Fibroblast of peridontal ligament (primary cell): Measurements from ENCODE around the gene JMJD4.

Source experiments
- DNase-seq: peaks from one replicate; pipeline ENCODE4 v3.0.0-alpha.2; 2010; ENCODE audit errors: extremely low read depth

The JMJD4 gene

GRCh38 chr1:227749916-227750710, 15.0 kb upstream of the JMJD4 start:
- DNase-seq = no peak

DNA sequence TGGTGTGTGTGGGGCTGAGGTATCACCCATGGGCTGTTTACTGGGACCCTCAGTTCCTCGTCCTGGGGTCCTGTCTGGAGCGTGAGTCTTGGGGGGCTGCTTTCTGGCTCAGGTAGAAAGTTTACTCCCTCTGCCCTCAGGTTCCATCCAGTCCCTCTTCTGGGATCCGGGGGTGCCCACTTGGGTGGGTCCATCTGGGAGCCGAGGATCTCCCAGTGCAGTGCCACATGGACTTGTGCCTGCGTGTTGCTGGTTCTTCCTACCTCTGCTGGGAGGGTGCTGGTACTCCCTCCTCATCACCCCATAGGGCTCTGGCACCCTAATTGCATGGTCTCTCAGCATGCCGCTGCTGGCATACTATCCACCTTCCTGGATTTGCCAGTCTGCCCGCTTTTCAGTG, 14.1 kb upstream of the JMJD4 start:
- no peak for DNase-seq

- DNase-seq = no peak
Measured at GRCh38 chr1:227748496-227749182, 13.5 kb upstream of the JMJD4 start.

DNA sequence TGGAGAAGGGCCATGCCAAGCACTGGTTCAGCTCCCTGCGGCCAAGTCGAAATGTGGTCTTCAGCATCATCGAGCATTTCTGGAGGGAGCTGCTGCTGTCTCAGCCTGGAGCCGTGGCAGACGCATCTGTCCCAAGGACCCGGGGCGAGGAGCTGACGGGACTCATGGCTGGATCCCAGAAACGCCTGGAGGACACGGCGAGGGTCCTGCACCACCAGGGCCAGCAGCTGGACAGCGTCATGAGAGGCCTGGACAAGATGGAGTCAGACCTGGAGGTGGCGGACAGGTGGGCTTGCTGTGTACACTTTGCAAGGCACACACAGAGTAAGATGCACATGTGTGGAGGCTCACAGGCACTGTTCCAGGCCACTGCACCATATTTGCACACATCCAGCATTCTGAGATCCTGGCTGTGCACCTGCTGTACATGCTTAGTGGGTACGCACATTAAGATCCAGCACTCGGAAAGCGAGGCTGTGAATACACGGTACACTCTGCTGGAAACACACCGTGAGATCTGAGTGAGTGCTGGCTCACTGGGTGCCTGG, 12.9 kb upstream of the JMJD4 start:
- no peak for DNase-seq

GRCh38 chr1:227747382-227747781, 12.3 kb upstream of the JMJD4 start:
- DNase-seq = no peak

DNA sequence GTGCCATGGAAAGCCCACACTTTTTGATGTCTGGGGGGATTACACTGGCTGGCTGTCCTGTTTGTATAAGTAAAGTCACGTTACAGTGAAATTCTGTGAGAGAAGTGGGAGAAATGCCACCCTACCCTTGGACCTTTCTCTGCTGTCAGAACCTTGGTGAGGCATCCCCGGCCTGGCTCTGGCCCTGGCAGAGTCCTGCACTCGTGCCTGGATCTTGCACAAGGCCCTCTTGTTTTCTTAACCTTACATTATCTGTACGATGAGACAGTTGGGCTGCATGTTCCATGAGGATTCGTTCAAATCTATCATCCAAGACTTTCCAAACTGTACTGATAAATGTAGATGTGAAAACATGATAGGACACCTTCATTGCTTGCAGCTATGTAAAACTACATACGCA, 11.6 kb upstream of the JMJD4 start:
- DNase-seq = no peak

- DNase-seq = no peak
Measured at GRCh38 chr1:227745568-227746265, 10.6 kb upstream of the JMJD4 start.

DNA sequence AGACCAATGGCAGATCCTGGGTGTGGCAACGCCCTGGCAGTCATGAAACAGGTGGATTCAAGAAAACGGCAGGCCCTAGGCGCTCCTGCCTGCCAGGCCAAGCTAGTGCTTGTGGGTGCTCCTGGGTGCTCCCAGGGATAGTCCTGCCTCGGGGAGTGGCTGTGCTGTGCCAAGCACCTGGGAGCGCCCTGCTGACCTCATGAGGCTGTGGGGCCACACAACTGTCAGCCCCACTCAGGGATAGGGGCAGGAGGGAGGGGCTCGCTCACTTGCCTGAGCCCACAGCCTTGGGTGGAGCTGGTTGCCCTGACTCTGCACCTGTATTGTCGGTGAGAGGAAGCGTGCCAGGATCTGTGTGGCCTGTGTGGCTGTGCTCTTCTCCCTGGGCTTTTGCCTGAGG, 9.6 kb upstream of the JMJD4 start:
- DNase-seq = no peak

GRCh38 chr1:227742738-227743715, 7.9 kb upstream of the JMJD4 start:
- no peak for DNase-seq

GRCh38 chr1:227741166-227741870, 6.2 kb upstream of the JMJD4 start:
- DNase-seq = no peak

- no peak for DNase-seq
Measured at GRCh38 chr1:227740401-227740960, 5.4 kb upstream of the JMJD4 start.

- no peak for DNase-seq
Measured at GRCh38 chr1:227739636-227740035, 4.5 kb upstream of the JMJD4 start.

DNA sequence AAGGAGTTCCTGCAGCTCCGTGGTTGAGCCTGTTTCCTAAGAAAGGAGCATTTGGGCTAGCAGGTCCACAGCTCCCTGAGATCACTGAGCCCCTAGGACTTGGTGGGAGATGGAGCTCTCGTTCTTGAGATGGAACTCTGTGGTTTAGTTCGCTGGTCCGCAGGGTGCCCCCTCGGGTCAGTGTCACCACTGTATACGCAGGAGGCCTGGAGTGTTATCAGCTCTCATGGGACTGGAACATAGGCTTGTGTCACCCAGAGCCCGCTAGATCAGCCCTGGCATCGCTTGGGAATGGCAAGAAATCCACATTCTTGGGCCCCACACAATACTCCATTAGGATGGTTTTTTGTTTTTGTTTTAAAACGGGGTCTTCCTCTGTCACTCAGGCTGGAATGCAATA, 3.7 kb upstream of the JMJD4 start:
- no peak for DNase-seq

DNA sequence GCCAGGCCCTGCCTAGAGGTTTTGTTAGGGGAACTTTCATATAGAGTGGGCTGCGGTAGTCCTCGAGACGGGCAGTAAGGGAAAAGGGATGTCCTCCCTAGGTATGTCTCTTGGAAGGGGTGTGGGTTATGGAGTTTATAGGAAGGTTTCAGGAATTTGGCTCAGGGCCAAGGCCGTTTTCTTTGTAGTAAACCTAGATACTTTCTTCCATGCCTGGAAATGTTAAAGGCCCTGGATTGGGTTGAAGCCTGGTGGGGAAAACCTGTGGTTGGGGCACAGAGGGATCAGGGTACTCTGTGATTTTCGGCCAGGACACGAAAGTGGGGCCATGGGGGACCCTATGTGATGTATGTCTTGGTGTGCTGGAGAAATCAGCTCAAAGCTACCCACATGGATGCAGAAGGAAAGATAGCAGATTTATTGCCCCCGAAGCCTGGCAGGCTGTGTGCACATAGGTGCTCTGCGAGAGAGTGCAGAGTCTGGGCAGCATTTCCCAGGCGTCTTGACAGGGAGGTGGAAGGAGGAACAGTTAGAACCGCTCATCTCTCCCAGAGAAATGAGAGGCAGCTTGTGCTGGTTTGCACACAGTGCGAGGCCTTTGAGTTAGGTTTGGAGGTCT, 1.8 kb upstream of the JMJD4 start:
- DNase-seq = no peak

DNA sequence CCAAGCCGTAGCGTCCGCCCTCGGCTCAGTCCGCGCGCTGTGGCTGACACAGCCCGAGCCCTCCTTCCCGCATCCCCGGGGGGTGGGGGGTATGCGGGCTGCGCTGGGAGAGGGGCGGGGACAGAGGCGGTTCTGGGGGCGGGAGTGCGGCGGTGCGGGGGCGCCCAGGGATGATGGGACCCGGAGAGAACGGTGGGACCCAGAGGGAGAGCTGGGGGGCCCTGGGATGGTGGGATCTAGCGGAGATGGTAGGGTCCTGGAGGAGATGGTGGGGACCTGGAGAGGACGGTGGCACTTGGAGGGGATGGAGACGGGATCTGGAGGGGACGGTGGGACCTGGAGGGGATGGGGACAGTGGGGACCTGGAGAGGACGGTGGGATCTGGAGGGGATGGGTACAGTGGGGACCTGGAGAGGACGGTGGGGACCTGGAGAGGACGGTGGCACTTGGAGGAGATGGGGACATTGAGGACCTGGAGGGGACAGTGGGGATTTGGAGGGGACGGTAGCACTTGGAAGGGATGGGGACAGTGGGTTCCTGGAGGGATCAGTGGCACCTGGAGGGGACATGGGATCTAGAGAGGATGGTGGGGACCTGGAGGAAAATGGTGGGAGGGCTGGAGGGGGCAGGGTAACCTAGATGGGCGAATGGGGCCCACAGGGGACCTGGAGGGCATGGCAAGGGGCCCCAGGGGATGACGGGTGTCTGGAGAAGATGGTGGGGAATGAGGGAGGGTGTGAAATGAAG, 610 bp upstream of the JMJD4 start:
- DNase-seq = no peak

- DNase-seq = no peak
Measured at GRCh38 chr1:227734546-227734855, 601 bp downstream of the JMJD4 start.

DNA sequence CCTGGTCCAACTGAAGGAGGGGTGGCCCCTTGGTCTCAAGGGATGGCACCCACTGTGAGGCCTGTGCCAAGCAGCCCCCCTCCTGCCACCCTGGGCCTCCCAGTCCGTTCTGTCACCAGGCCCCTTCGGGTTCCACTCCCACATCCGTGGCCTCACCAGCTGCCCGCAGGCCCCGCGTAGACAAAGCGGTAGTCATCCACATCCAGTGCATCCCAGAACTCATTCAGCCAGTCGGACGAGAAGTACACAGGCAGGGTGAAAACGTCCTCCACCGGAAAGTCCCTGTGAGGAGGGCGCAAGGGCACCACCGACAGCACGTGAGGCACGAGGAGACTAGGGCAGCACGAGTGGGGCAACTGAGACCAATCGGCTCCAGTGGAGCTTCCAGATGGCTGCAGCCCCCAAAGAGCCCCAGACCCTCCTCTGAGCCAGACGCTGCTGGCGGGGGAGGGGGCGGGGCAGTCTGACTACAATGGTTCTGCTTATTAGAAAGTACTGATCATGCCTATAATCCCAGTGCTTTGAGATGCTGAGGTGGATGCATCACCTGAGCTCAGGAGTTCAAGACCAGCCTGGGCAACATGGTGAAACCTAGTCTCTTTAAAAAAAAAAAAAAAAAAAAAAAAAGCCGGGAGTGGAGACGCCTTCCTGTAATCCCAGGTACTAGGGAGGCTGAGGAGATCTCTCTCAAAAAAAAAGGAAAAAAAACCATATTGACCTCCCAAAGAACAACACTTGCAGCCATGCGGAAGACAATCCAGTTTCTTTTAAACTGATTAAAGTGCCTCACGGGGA, 1.2 kb downstream of the JMJD4 start:
- no peak for DNase-seq

DNA sequence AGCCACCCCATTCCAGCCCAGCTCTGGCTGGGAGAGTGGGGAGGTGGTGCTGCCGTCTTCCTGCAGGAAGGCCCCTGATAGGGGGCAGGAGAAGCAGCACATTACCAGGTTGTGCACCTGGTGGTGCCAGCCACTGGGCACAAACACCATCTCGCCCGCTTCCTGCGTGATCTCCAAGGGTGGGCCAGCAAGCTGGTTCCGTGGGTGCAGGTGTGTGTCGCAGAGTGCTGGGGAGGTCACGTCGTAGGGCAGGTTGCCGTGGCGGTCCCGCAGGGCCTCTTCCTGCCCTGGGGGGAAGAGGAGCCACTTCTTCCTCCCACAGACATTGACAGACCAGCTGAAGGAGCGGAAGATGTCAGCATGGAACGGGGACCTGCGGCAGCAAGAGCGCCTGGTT, 1.8 kb downstream of the JMJD4 start:
- DNase-seq = no peak
